WTC11 (cell line): ENCODE data around the gene INPP4B. TPM values are rescaled to one million over a fixed set of nuclear protein-coding genes. Genes with fewer than 3 reads are reported as not detected.

ENCODE experiments used
- ATAC-seq: fragments of 200-7000 bp; cut with Tn5 transposase; 2 replicates; pipeline ENCODE4 v1.10.0; 2021; ENCODE audit warnings: mild to moderate bottlenecking, moderate library complexity
- CTCF ChIA-PET: fragments of 300-600 bp; sonication (Branson Sonifier 250); formaldehyde crosslinking; loops from one replicate; lab custom pipeline; 2021; ENCODE audit warnings: antibody characterized with exemption; lab: Charles Lee
- POLR2A ChIA-PET: fragments of 350-600 bp; sonication (Branson Sonifier 250); formaldehyde crosslinking; loops from one replicate; lab custom pipeline; 2021; ENCODE audit warnings: antibody characterized with exemption; lab: Charles Lee
- DNase-seq: peaks from one replicate; pipeline ENCODE4 v3.0.0; 2021; ENCODE audit warnings: low spot score
- H3K27ac Mint-ChIP-seq: 2 replicates; pipeline ENCODE4 v1.8.0; 2021; ENCODE audit warnings: mixed read lengths
- H3K27me3 Mint-ChIP-seq: 2 replicates; pipeline ENCODE4 v1.8.0; 2021; ENCODE audit warnings: low read depth, mild to moderate bottlenecking, moderate library complexity, mixed read lengths
- H3K36me3 Mint-ChIP-seq: 2 replicates; pipeline ENCODE4 v1.8.0; 2021; ENCODE audit warnings: mixed read lengths
- H3K4me1 Mint-ChIP-seq: 2 replicates; pipeline ENCODE4 v1.8.0; 2022; ENCODE audit warnings: mixed read lengths
- H3K4me3 Mint-ChIP-seq: 2 replicates; pipeline ENCODE4 v1.8.0; 2021; ENCODE audit warnings: mild to moderate bottlenecking, moderate library complexity, mixed read lengths
- H3K9me3 Mint-ChIP-seq: 2 replicates; pipeline ENCODE4 v1.8.0; 2021; ENCODE audit warnings: mixed read lengths
- CREM ChIP-seq: sonication (generic); formaldehyde crosslinking; IDR thresholded peaks from 2 replicates; pipeline ENCODE4 v1.8.1; 2022; ENCODE audit warnings: mild to moderate bottlenecking, missing genetic modification reagents, moderate library complexity
- HMGA2 ChIP-seq: fragments of 250-450 bp; sonication (Bioruptor Pico); IDR thresholded peaks from 2 replicates; pipeline ENCODE4 v1.4.0; 2021; ENCODE audit warnings: mild to moderate bottlenecking, moderate library complexity
- JAZF1 ChIP-seq: fragments of 250-450 bp; sonication (Bioruptor Pico); IDR thresholded peaks from 2 replicates; pipeline ENCODE4 v1.9.0; 2021; ENCODE audit warnings: moderate library complexity, mild to moderate bottlenecking, inconsistent platforms
- KAT7 ChIP-seq: sonication (generic); formaldehyde crosslinking; IDR thresholded peaks from 2 replicates; pipeline ENCODE4 v1.8.1; 2023; ENCODE audit warnings: missing genetic modification reagents, mild to moderate bottlenecking, borderline replicate concordance
- NFATC4 ChIP-seq: fragments of 250-450 bp; sonication (Bioruptor Pico); IDR thresholded peaks from 2 replicates; pipeline ENCODE4 v1.9.0; 2021; ENCODE audit warnings: mild to moderate bottlenecking
- RORB ChIP-seq: fragments of 250-450 bp; sonication (Bioruptor Pico); IDR thresholded peaks from 2 replicates; pipeline ENCODE4 v1.9.0; 2021; ENCODE audit warnings: mild to moderate bottlenecking
- SMAD3 ChIP-seq: sonication (generic); formaldehyde crosslinking; IDR thresholded peaks from 2 replicates; pipeline ENCODE4 v1.8.0; 2022; ENCODE audit warnings: missing genetic modification reagents, mild to moderate bottlenecking, borderline replicate concordance
- ZBTB21 ChIP-seq: sonication (generic); formaldehyde crosslinking; IDR thresholded peaks from 2 replicates; pipeline ENCODE4 v1.8.1; 2023; ENCODE audit warnings: mild to moderate bottlenecking, missing genetic modification reagents, borderline replicate concordance
- ZNF232 ChIP-seq: sonication (generic); formaldehyde crosslinking; IDR thresholded peaks from 2 replicates; pipeline ENCODE4 v1.8.0; 2022; ENCODE audit warnings: mild to moderate bottlenecking, missing genetic modification reagents
- total RNA-seq: library from RNA; stranded (reverse); gene quantifications from 3 replicates; pipeline ENCODE4 v1.2.3, GENCODE V29; 2021
- TF ChIP-seq, protein P1 (sequence below): sonication (generic); formaldehyde crosslinking; IDR thresholded peaks from 2 replicates; pipeline ENCODE4 v1.8.0; 2022; ENCODE audit warnings: missing genetic modification reagents
- TF ChIP-seq, protein P2 (sequence below): sonication (generic); formaldehyde crosslinking; IDR thresholded peaks from 2 replicates; pipeline ENCODE4 v1.8.0; 2023; ENCODE audit warnings: mild to moderate bottlenecking, missing genetic modification reagents
- TF ChIP-seq, protein P3 (sequence below): sonication (generic); formaldehyde crosslinking; IDR thresholded peaks from 2 replicates; pipeline ENCODE4 v1.8.1; 2023; ENCODE audit warnings: mild to moderate bottlenecking, missing genetic modification reagents, moderate library complexity
- TF ChIP-seq, protein P4 (sequence below): sonication (generic); formaldehyde crosslinking; IDR thresholded peaks from 2 replicates; pipeline ENCODE4 v1.8.1; 2023; ENCODE audit warnings: mild to moderate bottlenecking, missing genetic modification reagents, moderate library complexity
- TF ChIP-seq, protein P5 (sequence below): fragments of 250-450 bp; sonication (Bioruptor Pico); IDR thresholded peaks from 2 replicates; pipeline ENCODE4 v1.9.0; 2021; ENCODE audit warnings: mild to moderate bottlenecking, borderline replicate concordance
- TF ChIP-seq, protein P6 (sequence below): sonication (generic); formaldehyde crosslinking; conservative IDR thresholded peaks from 2 replicates; pipeline ENCODE4 v1.8.1; 2023; ENCODE audit warnings: mild to moderate bottlenecking, low read depth, missing genetic modification reagents, moderate library complexity

Gene INPP4B
- total RNA-seq, 1 experiment from 2014 or later, result 0.92 TPM

DNA sequence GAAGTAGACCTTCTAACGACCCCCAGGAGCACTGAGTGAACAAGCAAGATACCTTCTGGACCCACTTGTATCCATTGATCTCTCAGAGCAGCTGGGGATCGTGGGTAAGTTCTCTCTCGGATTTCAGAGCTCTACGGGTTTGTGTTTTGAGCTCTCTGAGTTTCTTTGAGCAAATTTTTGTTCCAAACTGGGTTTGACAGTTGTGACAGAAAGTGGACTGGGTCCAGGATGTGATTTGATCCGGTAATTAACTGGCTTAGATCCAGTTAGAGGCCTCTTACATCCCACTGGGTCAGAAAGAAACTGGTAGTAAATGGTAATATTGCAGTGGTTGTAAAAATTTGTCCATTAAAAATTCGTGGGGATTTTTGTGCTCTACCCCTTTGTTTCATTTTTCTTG, 459.2 kb downstream of the INPP4B start:
- H3K4me1 Mint-ChIP-seq, result no peaks in the 10 kb centered on the region
- H3K36me3 Mint-ChIP-seq, result no peaks in the 10 kb centered on the region
- ChIA-PET POLR2A (no interaction called here), CTCF (no interaction called here)
- H3K27ac Mint-ChIP-seq, result no peak overlapping the region
- TF ChIP-seq, protein P1, sequence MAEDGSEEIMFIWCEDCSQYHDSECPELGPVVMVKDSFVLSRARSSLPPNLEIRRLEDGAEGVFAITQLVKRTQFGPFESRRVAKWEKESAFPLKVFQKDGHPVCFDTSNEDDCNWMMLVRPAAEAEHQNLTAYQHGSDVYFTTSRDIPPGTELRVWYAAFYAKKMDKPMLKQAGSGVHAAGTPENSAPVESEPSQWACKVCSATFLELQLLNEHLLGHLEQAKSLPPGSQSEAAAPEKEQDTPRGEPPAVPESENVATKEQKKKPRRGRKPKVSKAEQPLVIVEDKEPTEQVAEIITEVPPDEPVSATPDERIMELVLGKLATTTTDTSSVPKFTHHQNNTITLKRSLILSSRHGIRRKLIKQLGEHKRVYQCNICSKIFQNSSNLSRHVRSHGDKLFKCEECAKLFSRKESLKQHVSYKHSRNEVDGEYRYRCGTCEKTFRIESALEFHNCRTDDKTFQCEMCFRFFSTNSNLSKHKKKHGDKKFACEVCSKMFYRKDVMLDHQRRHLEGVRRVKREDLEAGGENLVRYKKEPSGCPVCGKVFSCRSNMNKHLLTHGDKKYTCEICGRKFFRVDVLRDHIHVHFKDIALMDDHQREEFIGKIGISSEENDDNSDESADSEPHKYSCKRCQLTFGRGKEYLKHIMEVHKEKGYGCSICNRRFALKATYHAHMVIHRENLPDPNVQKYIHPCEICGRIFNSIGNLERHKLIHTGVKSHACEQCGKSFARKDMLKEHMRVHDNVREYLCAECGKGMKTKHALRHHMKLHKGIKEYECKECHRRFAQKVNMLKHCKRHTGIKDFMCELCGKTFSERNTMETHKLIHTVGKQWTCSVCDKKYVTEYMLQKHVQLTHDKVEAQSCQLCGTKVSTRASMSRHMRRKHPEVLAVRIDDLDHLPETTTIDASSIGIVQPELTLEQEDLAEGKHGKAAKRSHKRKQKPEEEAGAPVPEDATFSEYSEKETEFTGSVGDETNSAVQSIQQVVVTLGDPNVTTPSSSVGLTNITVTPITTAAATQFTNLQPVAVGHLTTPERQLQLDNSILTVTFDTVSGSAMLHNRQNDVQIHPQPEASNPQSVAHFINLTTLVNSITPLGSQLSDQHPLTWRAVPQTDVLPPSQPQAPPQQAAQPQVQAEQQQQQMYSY (CRISPR knock-in tag), result no peak
- TF ChIP-seq SMAD3 (no peak), ZNF232 (CRISPR knock-in tag) (no peak), CREM (CRISPR knock-in tag) (no peak), NFATC4 (no peak), ZBTB21 (no peak)
- TF ChIP-seq, protein P2, sequence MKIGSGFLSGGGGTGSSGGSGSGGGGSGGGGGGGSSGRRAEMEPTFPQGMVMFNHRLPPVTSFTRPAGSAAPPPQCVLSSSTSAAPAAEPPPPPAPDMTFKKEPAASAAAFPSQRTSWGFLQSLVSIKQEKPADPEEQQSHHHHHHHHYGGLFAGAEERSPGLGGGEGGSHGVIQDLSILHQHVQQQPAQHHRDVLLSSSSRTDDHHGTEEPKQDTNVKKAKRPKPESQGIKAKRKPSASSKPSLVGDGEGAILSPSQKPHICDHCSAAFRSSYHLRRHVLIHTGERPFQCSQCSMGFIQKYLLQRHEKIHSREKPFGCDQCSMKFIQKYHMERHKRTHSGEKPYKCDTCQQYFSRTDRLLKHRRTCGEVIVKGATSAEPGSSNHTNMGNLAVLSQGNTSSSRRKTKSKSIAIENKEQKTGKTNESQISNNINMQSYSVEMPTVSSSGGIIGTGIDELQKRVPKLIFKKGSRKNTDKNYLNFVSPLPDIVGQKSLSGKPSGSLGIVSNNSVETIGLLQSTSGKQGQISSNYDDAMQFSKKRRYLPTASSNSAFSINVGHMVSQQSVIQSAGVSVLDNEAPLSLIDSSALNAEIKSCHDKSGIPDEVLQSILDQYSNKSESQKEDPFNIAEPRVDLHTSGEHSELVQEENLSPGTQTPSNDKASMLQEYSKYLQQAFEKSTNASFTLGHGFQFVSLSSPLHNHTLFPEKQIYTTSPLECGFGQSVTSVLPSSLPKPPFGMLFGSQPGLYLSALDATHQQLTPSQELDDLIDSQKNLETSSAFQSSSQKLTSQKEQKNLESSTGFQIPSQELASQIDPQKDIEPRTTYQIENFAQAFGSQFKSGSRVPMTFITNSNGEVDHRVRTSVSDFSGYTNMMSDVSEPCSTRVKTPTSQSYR, result no peak
- TF ChIP-seq, protein P3, sequence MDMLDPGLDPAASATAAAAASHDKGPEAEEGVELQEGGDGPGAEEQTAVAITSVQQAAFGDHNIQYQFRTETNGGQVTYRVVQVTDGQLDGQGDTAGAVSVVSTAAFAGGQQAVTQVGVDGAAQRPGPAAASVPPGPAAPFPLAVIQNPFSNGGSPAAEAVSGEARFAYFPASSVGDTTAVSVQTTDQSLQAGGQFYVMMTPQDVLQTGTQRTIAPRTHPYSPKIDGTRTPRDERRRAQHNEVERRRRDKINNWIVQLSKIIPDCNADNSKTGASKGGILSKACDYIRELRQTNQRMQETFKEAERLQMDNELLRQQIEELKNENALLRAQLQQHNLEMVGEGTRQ (CRISPR knock-in tag), result no peak
- H3K27me3 Mint-ChIP-seq, result no peaks in the 10 kb centered on the region
- DNase-seq, result no peak
- H3K9me3 Mint-ChIP-seq, result peaks cover 4% of the 10 kb centered on the region; the same call in 1 of the 2 replicates
- H3K4me3 Mint-ChIP-seq, result no peak overlapping the region
- no peak for ATAC-seq

DNA sequence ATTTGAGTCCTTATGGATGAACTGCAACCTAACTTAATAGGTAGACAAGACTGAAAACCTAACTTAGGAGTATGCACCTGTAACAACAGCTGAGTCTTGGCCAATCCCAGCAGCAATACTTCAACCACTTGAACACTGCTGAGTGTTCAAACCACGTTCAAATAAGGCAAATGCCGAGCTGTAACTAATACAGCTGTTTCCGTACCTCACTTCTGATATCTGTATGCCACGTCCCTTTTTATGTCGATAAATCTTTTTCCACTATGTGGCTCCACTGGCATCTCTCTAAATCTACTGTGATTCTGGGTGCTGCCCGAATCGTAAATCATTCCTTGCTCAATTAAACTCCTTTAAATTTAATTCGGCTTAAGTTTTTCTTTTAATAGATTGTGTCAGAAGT, 459.7 kb downstream of the INPP4B start:
- POLR2A ChIA-PET, result no interaction called here
- H3K27ac Mint-ChIP-seq, result no peak overlapping the region
- no peak overlapping the region for H3K4me3 Mint-ChIP-seq
- H3K36me3 Mint-ChIP-seq, result no peaks in the 10 kb centered on the region
- ATAC-seq (no peak), DNase-seq (no peak)
- H3K4me1 Mint-ChIP-seq, result no peaks in the 10 kb centered on the region
- CTCF ChIA-PET, result no interaction called here
- no peaks in the 10 kb centered on the region for H3K27me3 Mint-ChIP-seq
- peaks cover 4% of the 10 kb centered on the region; the same call in 1 of the 2 replicates for H3K9me3 Mint-ChIP-seq
- TF ChIP-seq, protein P4, sequence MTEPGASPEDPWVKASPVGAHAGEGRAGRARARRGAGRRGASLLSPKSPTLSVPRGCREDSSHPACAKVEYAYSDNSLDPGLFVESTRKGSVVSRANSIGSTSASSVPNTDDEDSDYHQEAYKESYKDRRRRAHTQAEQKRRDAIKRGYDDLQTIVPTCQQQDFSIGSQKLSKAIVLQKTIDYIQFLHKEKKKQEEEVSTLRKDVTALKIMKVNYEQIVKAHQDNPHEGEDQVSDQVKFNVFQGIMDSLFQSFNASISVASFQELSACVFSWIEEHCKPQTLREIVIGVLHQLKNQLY (CRISPR knock-in tag), result no peak
- TF ChIP-seq, protein P5, sequence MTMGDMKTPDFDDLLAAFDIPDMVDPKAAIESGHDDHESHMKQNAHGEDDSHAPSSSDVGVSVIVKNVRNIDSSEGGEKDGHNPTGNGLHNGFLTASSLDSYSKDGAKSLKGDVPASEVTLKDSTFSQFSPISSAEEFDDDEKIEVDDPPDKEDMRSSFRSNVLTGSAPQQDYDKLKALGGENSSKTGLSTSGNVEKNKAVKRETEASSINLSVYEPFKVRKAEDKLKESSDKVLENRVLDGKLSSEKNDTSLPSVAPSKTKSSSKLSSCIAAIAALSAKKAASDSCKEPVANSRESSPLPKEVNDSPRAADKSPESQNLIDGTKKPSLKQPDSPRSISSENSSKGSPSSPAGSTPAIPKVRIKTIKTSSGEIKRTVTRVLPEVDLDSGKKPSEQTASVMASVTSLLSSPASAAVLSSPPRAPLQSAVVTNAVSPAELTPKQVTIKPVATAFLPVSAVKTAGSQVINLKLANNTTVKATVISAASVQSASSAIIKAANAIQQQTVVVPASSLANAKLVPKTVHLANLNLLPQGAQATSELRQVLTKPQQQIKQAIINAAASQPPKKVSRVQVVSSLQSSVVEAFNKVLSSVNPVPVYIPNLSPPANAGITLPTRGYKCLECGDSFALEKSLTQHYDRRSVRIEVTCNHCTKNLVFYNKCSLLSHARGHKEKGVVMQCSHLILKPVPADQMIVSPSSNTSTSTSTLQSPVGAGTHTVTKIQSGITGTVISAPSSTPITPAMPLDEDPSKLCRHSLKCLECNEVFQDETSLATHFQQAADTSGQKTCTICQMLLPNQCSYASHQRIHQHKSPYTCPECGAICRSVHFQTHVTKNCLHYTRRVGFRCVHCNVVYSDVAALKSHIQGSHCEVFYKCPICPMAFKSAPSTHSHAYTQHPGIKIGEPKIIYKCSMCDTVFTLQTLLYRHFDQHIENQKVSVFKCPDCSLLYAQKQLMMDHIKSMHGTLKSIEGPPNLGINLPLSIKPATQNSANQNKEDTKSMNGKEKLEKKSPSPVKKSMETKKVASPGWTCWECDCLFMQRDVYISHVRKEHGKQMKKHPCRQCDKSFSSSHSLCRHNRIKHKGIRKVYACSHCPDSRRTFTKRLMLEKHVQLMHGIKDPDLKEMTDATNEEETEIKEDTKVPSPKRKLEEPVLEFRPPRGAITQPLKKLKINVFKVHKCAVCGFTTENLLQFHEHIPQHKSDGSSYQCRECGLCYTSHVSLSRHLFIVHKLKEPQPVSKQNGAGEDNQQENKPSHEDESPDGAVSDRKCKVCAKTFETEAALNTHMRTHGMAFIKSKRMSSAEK (CRISPR knock-in tag), result no peak
- TF ChIP-seq HMGA2 (CRISPR knock-in tag) (no peak), JAZF1 (no peak), RORB (CRISPR knock-in tag) (no peak), KAT7 (CRISPR knock-in tag) (no peak)
- TF ChIP-seq, protein P6, sequence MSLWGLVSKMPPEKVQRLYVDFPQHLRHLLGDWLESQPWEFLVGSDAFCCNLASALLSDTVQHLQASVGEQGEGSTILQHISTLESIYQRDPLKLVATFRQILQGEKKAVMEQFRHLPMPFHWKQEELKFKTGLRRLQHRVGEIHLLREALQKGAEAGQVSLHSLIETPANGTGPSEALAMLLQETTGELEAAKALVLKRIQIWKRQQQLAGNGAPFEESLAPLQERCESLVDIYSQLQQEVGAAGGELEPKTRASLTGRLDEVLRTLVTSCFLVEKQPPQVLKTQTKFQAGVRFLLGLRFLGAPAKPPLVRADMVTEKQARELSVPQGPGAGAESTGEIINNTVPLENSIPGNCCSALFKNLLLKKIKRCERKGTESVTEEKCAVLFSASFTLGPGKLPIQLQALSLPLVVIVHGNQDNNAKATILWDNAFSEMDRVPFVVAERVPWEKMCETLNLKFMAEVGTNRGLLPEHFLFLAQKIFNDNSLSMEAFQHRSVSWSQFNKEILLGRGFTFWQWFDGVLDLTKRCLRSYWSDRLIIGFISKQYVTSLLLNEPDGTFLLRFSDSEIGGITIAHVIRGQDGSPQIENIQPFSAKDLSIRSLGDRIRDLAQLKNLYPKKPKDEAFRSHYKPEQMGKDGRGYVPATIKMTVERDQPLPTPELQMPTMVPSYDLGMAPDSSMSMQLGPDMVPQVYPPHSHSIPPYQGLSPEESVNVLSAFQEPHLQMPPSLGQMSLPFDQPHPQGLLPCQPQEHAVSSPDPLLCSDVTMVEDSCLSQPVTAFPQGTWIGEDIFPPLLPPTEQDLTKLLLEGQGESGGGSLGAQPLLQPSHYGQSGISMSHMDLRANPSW, result no peak
